NCI-H460 (cell line): ENCODE data around the gene SDC1. TPM values are rescaled to one million over a fixed set of nuclear protein-coding genes. Genes with fewer than 3 reads are reported as not detected.

Experiments
- DNase-seq: peaks from one replicate; pipeline ENCODE4 v3.0.0-alpha.2; 2016; ENCODE audit warnings: low read depth; ENCODE audit errors: extremely low read depth
- total RNA-seq: library from RNA; depleted of rRNA; stranded (reverse); fragments of >200 nt; shearing (Covaris generic); gene quantifications from 2 replicates; pipeline ENCODE4 v1.2.3, GENCODE V29; 2014

SDC1 gene
- total RNA-seq, 1 experiment from 2014 or later: 27.3 TPM

- no peak for DNase-seq
Measured at GRCh38 chr2:20173496-20174402, 51.2 kb downstream of the SDC1 start.

- DNase-seq: no peak
Measured at GRCh38 chr2:20173064-20173463, 51.9 kb downstream of the SDC1 start.

DNA sequence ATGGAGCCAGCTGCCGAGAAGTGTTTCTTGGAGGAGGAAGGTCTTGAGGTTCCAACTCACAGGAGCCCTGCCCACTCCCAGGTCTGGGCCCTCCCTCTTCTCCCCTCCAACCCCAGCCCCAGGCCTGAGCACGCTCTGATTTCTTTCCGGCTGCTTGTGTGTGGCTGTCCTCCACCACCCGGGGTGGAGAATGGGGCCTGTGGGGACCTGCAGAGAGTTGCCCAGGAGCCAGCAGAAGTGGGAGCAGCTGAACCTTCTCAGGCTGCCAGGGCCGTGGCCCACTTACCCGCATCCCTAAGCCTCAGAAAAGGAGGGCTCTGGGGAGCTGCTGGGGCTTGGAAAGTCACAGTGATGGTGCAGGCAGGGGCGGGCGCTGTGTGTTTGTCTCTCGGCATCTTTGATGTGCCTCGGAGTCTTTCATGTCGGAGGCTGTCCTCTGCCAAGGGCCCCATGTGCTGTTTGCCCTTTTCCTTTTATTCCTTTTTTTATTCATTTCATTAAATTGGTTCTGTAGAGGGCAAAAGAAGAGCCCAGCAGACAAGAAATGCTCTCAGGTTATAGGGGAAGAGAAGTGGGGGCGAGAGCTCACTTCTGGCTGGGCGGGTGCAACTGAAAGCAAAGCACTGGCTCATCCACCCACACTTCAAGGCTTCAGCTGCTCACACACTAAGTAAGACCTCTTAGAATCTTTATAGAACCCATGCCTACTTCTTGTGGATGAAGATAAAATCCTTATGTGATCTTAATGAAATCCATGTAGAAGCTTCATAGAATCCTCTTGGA is 52.5 kb downstream of the SDC1 start:
- DNase-seq: no peak

- no peak for DNase-seq
Measured at GRCh38 chr2:20171445-20171977, 53.4 kb downstream of the SDC1 start.

- no peak for DNase-seq
Measured at GRCh38 chr2:20170704-20171250, 54.2 kb downstream of the SDC1 start.

DNA sequence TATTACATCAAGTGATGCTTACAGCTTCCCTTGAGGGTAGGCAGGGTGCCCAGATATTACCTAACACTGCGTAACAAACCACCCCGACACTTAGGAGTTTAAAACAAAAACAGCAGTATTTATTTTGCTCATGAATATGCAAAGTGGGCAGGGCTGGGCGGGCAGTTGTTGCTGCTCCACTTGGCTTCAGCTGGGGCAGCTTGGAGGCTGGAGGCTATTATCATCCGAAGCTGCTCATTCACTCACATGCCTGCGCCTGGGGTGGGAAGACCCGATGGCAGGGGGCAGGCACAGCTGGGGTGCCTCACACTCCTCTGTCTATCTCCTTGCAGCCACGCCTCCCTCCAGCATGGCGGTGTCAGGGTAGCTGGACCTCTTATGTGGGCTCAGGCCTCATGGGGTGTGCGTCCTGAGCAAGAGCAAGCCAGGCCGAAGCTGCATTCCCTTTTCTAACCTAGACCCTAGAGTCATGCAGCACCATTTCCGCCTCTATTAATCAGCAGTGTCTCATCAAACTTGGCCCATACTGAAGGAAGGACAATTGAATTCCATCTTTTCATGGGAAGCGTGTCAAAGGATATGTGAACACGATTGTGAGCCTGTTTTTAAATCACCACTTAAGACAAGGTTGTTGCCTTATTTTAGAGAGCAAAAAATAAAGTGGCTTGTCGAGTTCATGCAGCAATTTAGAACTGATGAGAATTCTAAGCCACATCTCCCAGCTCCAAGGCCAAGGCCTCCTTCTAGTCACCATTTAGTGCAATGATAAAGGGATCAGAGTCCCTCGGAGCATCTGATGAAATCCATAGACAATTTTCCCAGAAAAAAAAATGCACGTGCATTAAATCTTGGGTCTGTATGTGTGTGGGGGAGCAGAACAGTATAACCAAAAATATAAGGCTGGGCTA is 54.9 kb downstream of the SDC1 start:
- DNase-seq: no peak

GRCh38 chr2:20168727-20169696 is 55.9 kb downstream of the SDC1 start:
- DNase-seq: no peak

DNA sequence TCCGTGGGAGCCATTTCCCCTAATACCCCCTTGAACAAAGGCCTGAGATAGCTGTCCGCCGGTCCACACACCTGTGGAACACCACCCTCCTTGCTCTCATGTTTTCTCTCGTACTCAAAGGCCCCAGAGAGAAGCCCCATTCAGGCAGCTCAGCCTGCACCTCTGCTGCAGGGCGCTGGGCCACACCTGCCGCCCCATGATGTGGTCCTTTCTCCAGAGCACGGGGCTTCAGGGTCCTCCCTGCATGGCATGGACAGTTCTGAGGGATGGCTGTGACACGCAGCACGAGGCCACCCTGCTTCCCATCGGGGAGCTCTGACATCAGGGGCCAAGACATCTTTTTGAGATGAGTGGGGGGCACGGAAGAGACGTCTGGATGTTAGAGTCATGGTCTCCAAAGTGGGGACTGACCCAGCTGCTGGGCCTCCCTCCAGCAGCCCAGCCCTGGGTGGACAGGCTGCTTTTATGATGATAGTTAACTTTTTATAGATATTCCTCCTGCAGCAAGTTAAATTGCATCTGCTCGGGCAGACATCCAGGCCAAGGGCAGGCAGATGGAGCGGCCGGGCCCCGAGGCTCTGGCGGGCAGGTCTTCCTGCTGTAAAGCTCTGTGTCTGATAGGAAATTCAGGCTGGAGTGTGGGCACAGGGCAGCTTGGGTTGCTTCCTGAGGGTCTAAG is 56.7 kb downstream of the SDC1 start:
- no peak for DNase-seq

GRCh38 chr2:20167356-20167755 is 57.6 kb downstream of the SDC1 start:
- no peak for DNase-seq

DNA sequence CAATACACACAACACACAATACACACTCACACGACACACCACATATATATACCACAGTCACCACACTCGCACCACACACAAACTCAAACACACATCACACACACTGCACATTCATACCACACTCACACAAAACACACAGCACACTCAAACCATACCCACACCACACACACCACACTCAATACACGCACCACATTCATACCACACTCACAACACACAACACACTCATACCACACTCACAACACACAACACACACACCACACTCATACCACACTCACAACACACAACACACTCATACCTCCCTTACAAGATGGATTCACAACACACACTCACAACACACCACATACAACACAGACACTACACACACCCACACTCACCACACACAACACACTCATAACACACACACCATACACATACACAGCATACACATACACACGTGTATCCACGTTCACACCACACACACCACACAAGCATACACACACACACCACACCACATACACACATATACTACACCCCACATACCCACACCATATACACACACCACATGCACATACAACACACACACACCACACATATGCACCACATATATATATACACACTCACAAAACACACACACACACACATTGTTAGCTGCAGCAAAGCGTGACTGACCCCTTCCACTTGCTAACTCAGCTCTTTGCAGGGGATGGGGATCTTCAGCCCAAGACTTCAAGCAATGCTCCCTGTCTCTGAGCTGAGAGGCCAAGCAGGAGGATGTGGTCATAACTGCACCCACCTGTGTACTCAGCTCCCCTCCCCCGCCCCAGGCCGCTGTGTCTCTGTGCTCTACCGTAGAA is 59.0 kb downstream of the SDC1 start:
- DNase-seq: no peak

DNA sequence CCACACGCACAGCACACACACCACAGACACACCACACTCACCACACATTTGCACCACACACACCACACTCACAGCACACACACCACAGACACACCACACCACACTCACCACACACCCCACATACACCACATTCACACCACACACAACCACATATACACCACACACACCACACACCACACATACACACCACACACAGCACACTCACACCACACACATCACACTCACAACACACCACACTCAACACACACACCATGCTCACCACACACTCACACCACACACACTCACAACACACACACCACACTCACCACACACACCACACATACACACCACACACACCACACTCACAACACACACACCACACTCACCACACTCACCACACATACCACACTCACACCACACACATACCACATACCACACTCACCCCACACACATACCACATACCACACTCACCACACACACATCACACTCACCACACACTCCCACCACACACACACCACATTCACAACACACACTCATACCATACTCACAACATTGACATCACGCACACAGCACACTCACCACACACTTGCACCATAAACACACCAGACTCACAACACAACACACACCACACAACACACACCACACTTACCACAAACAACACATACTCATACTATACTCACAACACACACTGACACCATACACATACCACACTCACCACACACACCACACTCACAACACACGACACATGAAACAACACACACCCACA is 60.0 kb downstream of the SDC1 start:
- no peak for DNase-seq

DNA sequence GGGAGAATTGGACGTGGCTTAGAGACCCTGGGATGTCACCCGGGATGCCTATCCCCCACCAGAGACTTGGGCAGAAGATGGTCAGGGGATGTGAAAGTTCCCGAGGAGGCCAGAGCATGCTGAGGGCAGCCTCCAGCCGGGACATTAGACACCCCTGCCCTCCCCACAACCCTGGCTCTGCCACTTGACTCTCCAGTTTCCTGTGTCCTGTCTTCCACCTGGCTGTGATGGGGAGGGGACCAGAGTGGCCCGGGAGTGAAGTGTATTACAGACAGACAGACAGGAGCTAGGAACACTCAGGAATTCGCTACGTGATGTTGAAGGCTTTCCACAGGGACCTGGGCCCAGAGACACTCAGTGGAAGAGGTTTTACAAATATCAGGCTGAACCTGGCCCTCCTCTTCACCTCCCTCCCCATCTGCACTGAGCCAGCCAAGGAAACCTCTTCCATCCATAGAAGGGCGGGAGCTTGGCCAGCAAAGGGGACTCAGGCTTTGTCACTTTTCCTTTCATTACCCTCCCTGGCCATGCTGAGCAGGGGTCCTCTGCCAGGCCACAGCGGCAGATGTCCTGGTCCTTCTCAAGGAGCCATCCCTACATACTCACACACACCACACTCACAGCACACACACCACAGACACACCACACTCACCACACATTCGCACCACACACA is 60.7 kb downstream of the SDC1 start:
- DNase-seq: no peak

DNA sequence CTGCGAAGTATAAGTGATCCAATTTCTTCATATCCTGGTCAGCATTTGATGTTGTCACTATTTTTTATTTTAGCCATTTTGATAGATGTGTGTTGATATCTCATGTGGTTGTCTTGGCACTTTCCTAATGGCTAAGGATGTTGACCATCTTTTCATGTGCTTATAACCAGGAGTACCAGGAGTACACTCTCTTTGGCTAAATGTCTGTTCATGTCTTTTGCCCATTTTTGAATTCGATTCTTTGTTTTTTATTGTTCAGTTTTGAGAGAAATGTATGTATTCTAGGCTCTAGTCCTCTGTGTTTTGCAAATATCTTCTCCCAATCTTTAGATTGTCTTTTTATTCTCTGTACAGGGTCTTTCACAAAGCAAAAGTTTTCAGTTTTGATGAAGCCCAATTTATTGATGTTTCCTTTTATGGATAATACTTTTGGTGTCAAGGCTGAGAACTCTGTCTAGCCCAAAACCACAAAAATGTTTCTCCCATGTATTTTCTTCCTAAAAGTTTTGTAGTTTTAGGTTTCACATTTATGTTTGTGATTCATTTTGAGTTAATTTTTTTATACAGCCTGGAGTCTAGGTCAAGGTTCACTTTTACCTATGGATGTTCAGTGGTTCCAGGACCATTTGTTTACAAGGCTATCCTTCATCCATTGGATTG is 65.4 kb downstream of the SDC1 start:
- DNase-seq: no peak

DNA sequence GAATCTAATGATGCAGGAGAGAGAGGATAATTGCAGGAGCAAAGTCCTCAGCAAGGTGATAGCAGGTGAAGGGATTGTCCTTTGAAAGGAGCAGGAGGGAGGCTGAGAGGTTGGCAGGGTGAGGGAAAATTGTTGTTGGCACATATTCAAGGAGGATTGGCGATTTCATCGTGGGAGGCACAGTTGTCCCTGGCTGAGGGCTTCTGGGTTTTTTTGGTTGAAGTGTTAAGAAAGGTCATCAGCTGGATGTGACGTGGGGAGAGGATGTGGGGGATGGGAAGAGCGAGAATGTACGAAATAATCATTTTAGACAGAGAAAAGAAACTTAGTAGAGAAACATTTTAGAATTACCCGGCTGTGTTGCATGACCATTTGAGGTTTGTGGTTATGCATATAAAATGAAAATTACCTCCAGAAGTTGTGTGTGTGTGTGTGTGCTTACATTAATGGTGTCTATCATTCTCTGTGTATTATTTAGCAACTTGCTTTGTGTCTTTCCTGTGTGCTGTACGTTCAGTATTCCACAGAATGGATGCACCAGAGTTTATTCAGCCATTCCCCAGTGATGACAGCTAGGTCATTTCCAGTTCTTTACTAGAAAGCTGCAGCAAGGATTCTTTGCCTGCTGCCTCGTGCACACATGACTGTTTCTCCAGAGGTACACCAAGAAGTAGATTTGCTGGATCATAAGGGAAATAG is 67.6 kb downstream of the SDC1 start:
- no peak for DNase-seq

GRCh38 chr2:20156836-20157192 is 68.1 kb downstream of the SDC1 start:
- DNase-seq: no peak
